ENCODE results near the gene GRIK4. TPM values are rescaled to one million over a fixed set of nuclear protein-coding genes. Genes with fewer than 3 reads are reported as not detected.

GRIK4 gene
- total and polyA plus RNA-seq, 2 donors (not counting 3 experiments of a cell fraction or from before 2014, with no cell fraction given): 0.81 to 1.6 TPM

DNA sequence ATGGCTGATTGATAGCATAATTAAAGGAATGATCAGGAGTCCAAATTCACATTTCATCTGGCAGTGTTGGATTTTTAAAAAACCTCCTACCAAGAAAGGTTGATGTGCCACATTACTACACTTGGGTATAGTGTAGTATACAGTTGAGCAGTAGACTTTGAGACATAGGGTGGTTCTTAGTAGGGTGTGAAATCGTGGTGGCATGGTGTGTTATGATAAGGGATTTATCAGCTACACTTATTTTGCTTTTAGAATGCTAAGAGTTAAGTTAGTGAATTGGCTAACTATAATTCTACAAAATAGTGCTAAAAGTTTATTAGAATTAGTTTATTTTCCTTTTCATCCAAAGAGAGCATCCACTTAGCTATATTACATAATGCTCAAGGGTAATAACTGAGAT, 525.5 kb downstream of the GRIK4 start:
- POLR2A ChIA-PET: no interaction called here
- CTCF ChIA-PET: interaction anchor here (1.3 kb wide), 1 partner anchor 14 kb away, joined by 5 read pairs; no protein-coding TSS in a partner anchor
- peaks cover 2% of the 10 kb centered on the region for H3K79me2 ChIP-seq (ENCODE audit: control insufficient read depth, insufficient read depth, low read length)

More for the DNA sequence above, 525.5 kb downstream of the GRIK4 start:
- H3K4me2 ChIP-seq (ENCODE audit: insufficient read depth, low read length): no peak overlapping the region
- H3K27ac ChIP-seq (ENCODE audit: insufficient read depth, low read depth, low read length): no peak overlapping the region
- DNase-seq (ENCODE audit: low read depth, low spot score) (no peak), FAIRE-seq (no peak)
- H3K9me3 ChIP-seq (replicated peaks; ENCODE audit: control insufficient read depth, insufficient read depth, low read length): no peaks in the 10 kb centered on the region
- H3K9me1 ChIP-seq (replicated peaks; ENCODE audit: control insufficient read depth, extremely low read depth, insufficient read depth, low read length): peaks cover 3% of the 10 kb centered on the region
- H3K27me3 ChIP-seq (ENCODE audit: control insufficient read depth in 2 of 2, insufficient read depth in 2 of 2, low read length in 2 of 2): no peaks in the 10 kb centered on the region
- dilution Hi-C loops (cut with MboI; ENCODE audit: extremely low pct_ligation_motif_present, low sequenced_read_pairs): no loop called here
- H2AFZ ChIP-seq (ENCODE audit: low read depth, low read length): no peak overlapping the region
- no peak for TF ChIP-seq POLR2AphosphoS5 (IDR thresholded peaks at IDR 0.05; ENCODE audit: insufficient read depth, low read depth, low read length)
- no peak for TF ChIP-seq GATA2 (IDR thresholded peaks at IDR 0.05; ENCODE audit: insufficient read depth, insufficient read length, low read depth, low read length)
- TF ChIP-seq JUN (IDR thresholded peaks at IDR 0.05; ENCODE audit: borderline replicate concordance, insufficient read depth, insufficient read length, low read depth): no peak
- no peak for TF ChIP-seq POLR2A (IDR thresholded peaks at IDR 0.05; ENCODE audit: low read depth, low read length)
- TF ChIP-seq, protein P1, sequence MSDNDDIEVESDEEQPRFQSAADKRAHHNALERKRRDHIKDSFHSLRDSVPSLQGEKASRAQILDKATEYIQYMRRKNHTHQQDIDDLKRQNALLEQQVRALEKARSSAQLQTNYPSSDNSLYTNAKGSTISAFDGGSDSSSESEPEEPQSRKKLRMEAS (IDR thresholded peaks at IDR 0.05; ENCODE audit: insufficient read depth, insufficient read length): no peak
- TF ChIP-seq, protein P2, sequence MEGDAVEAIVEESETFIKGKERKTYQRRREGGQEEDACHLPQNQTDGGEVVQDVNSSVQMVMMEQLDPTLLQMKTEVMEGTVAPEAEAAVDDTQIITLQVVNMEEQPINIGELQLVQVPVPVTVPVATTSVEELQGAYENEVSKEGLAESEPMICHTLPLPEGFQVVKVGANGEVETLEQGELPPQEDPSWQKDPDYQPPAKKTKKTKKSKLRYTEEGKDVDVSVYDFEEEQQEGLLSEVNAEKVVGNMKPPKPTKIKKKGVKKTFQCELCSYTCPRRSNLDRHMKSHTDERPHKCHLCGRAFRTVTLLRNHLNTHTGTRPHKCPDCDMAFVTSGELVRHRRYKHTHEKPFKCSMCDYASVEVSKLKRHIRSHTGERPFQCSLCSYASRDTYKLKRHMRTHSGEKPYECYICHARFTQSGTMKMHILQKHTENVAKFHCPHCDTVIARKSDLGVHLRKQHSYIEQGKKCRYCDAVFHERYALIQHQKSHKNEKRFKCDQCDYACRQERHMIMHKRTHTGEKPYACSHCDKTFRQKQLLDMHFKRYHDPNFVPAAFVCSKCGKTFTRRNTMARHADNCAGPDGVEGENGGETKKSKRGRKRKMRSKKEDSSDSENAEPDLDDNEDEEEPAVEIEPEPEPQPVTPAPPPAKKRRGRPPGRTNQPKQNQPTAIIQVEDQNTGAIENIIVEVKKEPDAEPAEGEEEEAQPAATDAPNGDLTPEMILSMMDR (IDR thresholded peaks at IDR 0.05; ENCODE audit: extremely low read depth in 1 of 2, insufficient read depth in 1 of 2, low read depth in 1 of 2, low read length in 2 of 2): no peak
- no peak for TF ChIP-seq EZH2 (IDR thresholded peaks at IDR 0.05; ENCODE audit: borderline replicate concordance, low read depth, low read length, severe bottlenecking)
- no peak for TF ChIP-seq MYC (IDR thresholded peaks at IDR 0.05; ENCODE audit: low read depth, low read length)
- no peak for TF ChIP-seq FOS (IDR thresholded peaks at IDR 0.05; ENCODE audit: borderline replicate concordance, insufficient read depth, low read length)
- no peaks in the 10 kb centered on the region for H3K36me3 ChIP-seq (ENCODE audit: control insufficient read depth in 2 of 2, extremely low read depth in 1 of 2, insufficient read depth in 2 of 2, low read length in 2 of 2)
- H3K4me3 ChIP-seq (replicated peaks in 1 of 3; ENCODE audit: insufficient read depth in 1 of 3, low read depth in 1 of 3, low read length in 3 of 3): no peak overlapping the region
- no peak overlapping the region for H3K9ac ChIP-seq (replicated peaks; ENCODE audit: extremely low read depth, insufficient read depth, low read length)
- H4K20me1 ChIP-seq (replicated peaks; ENCODE audit: control insufficient read depth, extremely low read depth, insufficient read depth, low read length): no peaks in the 10 kb centered on the region
- intact Hi-C loops (cut with micrococcal nuclease): no loop called here
- BruUV-seq (replicated peaks): no TSS peak
- H3K4me1 ChIP-seq (ENCODE audit: control insufficient read depth, extremely low read depth, insufficient read depth, low read length): peaks cover 19% of the 10 kb centered on the region

Other genes with a start within 250 kb of the GRIK4 start
- 6.1 and 6.3 TPM in 2 replicates for gene TLCD5, start 186.4 kb upstream of the GRIK4 start, total RNA-seq
- 8.3 and 9.7 TPM in 2 replicates for gene TLCD5, start 186.4 kb upstream of the GRIK4 start, polyA plus RNA-seq
- 117 and 125 TPM in 2 replicates for gene ARHGEF12, start 175.3 kb upstream of the GRIK4 start, total RNA-seq
- gene ARHGEF12, start 175.3 kb upstream of the GRIK4 start, polyA plus RNA-seq: 14.9 and 20.9 TPM in 2 replicates